B cell (primary cell): ENCODE measurements around the gene ASB18. TPM values are rescaled to one million over a fixed set of nuclear protein-coding genes. Genes with fewer than 3 reads are reported as not detected.

Experiments used
- ATAC-seq: fragments of 200-7000 bp; cut with Tn5 transposase; one replicate; pipeline ENCODE4 v1.10.0; 2021; ENCODE audit warnings: low read depth, mild to moderate bottlenecking, moderate number of reproducible peaks, moderate library complexity
- CTCF ChIA-PET: fragments of 350-600 bp; sonication (Branson Sonifier 250); formaldehyde crosslinking; loops from one replicate; lab custom pipeline; 2021; ENCODE audit warnings: antibody characterized with exemption, inconsistent platforms; lab: Charles Lee
- POLR2A ChIA-PET: fragments of 350-600 bp; sonication (Branson Sonifier 250); formaldehyde crosslinking; loops from one replicate; lab custom pipeline; 2021; ENCODE audit warnings: antibody characterized with exemption; lab: Charles Lee
- DNase-seq: peaks from one replicate; pipeline ENCODE4 v3.0.0; 2013
- H2AFZ ChIP-seq: 2 replicates; pipeline ENCODE4 v1.6.1; 2012; ENCODE audit warnings: mild to moderate bottlenecking, low read depth, low read length; ENCODE audit not compliant: insufficient read depth, poor library complexity, severe bottlenecking
- H3K27ac ChIP-seq, 2 donors: 1 replicate in 1 of 2; 2 replicates in 1 of 2; pipeline ENCODE4 v1.5.1; 2012 to 2013; ENCODE audit warnings: low read length in 2 of 2, mild to moderate bottlenecking in 2 of 2, moderate library complexity in 1 of 2
- H3K27me3 ChIP-seq, 4 experiments: fragments of 200-600 bp in 1 of 4; sonication (generic) in 1 of 4; replicated peaks in 1 of 4; 1 replicate in 2 of 4; 2 replicates in 2 of 4; pipeline versions ENCODE4 v1.6.1 to v1.7.0; 2013 to 2016; ENCODE audit warnings: low read length in 3 of 4, mild to moderate bottlenecking in 2 of 4, mixed read lengths in 1 of 4, moderate library complexity in 1 of 4; ENCODE audit not compliant: insufficient read depth in 4 of 4, control insufficient read depth in 3 of 4; ENCODE audit errors: control extremely low read depth in 1 of 4
- H3K36me3 ChIP-seq, 2 experiments: replicated peaks in 1 of 2; 1 replicate in 1 of 2; 2 replicates in 1 of 2; pipeline versions ENCODE4 v1.6.1 to v1.7.1; 2013; ENCODE audit warnings: low read length in 1 of 2; ENCODE audit not compliant: insufficient read depth in 2 of 2, control insufficient read depth in 1 of 2; ENCODE audit errors: control extremely low read depth in 1 of 2, extremely low read depth in 1 of 2
- H3K4me1 ChIP-seq, 2 donors: fragments of 200-600 bp in 1 of 2; sonication (generic) in 1 of 2; 1 replicate in 1 of 2; 2 replicates in 1 of 2; pipeline versions ENCODE4 v1.5.1 to v1.6.1; 2013 to 2017; ENCODE audit warnings: low read length in 2 of 2; ENCODE audit not compliant: control insufficient read depth in 2 of 2, insufficient read depth in 2 of 2
- H3K4me2 ChIP-seq: replicated peaks from 2 replicates; pipeline ENCODE3; 2012; ENCODE audit warnings: mild to moderate bottlenecking, low read depth, low read length; ENCODE audit not compliant: poor library complexity, severe bottlenecking
- H3K4me3 ChIP-seq, 5 experiments: fragments of 200-600 bp in 1 of 5; sonication (generic) in 1 of 5; 1 replicate in 3 of 5; 2 replicates in 2 of 5; pipeline versions ENCODE4 v1.5.1 to v1.7.0; 2011 to 2016; ENCODE audit warnings: low read length in 4 of 5, mild to moderate bottlenecking in 4 of 5, low read depth in 2 of 5, control low read depth in 1 of 5, moderate library complexity in 1 of 5; ENCODE audit not compliant: insufficient read depth in 1 of 5; ENCODE audit errors: control extremely low read depth in 1 of 5, extremely low read depth in 1 of 5
- H3K79me2 ChIP-seq: fragments of 200-600 bp; sonication (generic); one replicate; pipeline ENCODE4 v1.6.0; 2016; ENCODE audit warnings: low read length; ENCODE audit not compliant: control insufficient read depth, insufficient read depth
- H3K9ac ChIP-seq: fragments of 200-600 bp; sonication (generic); 2 replicates; pipeline ENCODE4 v1.6.1; 2017; ENCODE audit warnings: mild to moderate bottlenecking, low read length, moderate library complexity
- H3K9me3 ChIP-seq, 3 donors: one replicate each; pipeline versions ENCODE4 v1.6.1 to v1.7.1; 2013; ENCODE audit warnings: low read length in 2 of 3; ENCODE audit not compliant: control insufficient read depth in 2 of 3, insufficient read depth in 1 of 3; ENCODE audit errors: control extremely low read depth in 1 of 3
- H4K20me1 ChIP-seq: 2 replicates; pipeline ENCODE4 v1.6.0; 2012; ENCODE audit warnings: mild to moderate bottlenecking, low read length; ENCODE audit not compliant: insufficient read depth, control insufficient read depth, poor library complexity, severe bottlenecking
- H3K27ac Mint-ChIP-seq: one replicate; pipeline ENCODE4 v1.8.0; 2021; ENCODE audit warnings: mixed read lengths
- H3K27me3 Mint-ChIP-seq: one replicate; pipeline ENCODE4 v1.8.0; 2021; ENCODE audit warnings: mixed read lengths
- H3K4me1 Mint-ChIP-seq: one replicate; pipeline ENCODE4 v1.8.0; 2021; ENCODE audit warnings: mixed read lengths
- H3K4me3 Mint-ChIP-seq: one replicate; pipeline ENCODE4 v1.8.0; 2021; ENCODE audit warnings: mixed read lengths
- H3K9me3 Mint-ChIP-seq: one replicate; pipeline ENCODE4 v1.8.0; 2022; ENCODE audit warnings: mixed read lengths; ENCODE audit not compliant: insufficient read depth
- EZH2 ChIP-seq: IDR thresholded peaks from 2 replicates; pipeline ENCODE4 v1.6.1; 2012; ENCODE audit warnings: borderline replicate concordance, low read depth, mild to moderate bottlenecking, moderate library complexity, low read length; ENCODE audit not compliant: insufficient read depth, poor library complexity, severe bottlenecking
- WGBS: methylation state at CpG from one replicate; pipeline ENCODE4 v1.1.5; 2013; ENCODE audit warnings: missing lambda C conversion rate; ENCODE audit not compliant: insufficient coverage; 5-methylcytosine and 5-hydroxymethylcytosine counted together
- intact Hi-C: fragments of 100-400 bp; cut with micrococcal nuclease; formaldehyde crosslinking; loops from one replicate; pipeline ENCODE4 v1.10.0; 2022
- polyA plus RNA-seq: library from polyadenylated mRNA; depleted of rRNA; stranded (reverse); fragments of >200 nt; gene quantifications from 2 replicates; pipeline ENCODE4 v1.2.3, GENCODE V29; 2012
- total RNA-seq, 2 donors: library from RNA; stranded (reverse); fragments of 120-200 nt in 1 of 2; gene quantifications; 1 replicate in 1 of 2; 2 replicates in 1 of 2; pipeline versions ENCODE4 v1.2.3 to v1.2.4, GENCODE V29; 2013 to 2022
- TF ChIP-seq, protein P1 (sequence below): fragments of 200-600 bp; IDR thresholded peaks from one replicate; pipeline ENCODE4 v1.8.0; 2022; ENCODE audit warnings: antibody characterized with exemption, mild to moderate bottlenecking

Gene ASB18
- total and polyA plus RNA-seq, 2 donors (not counting 1 experiment from before 2014, with no cell fraction given), result not detected

DNA sequence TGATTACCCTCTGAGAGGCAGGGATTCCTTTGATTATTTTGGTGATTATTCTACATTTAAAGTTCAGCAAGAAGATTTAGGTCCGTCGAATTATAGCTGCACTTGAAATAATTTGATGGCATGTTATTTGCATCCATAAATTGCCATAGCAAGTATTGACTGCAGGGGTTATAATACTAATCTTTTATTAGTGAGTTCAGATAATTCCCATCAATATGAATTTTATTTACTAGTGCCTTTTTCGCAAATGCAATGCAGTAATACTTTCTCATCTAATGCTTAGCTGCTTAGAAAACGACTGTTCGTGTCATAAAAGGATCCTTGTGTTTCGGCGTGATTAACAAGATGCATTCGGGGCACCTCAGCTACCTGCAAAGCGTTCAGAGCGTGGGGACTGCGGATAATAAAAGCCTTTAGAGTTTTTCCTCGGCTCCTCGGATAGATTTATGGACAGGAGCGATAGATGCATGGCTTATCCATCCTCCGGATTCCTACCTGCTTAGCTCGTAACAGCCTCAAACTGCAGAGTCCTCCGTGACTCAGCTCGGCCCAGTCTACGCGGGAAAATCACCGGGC, 93.5 kb downstream of the ASB18 start:
- no peaks in the 10 kb centered on the region for H3K36me3 ChIP-seq
- no peaks in the 10 kb centered on the region for H4K20me1 ChIP-seq
- TF ChIP-seq, protein P1, sequence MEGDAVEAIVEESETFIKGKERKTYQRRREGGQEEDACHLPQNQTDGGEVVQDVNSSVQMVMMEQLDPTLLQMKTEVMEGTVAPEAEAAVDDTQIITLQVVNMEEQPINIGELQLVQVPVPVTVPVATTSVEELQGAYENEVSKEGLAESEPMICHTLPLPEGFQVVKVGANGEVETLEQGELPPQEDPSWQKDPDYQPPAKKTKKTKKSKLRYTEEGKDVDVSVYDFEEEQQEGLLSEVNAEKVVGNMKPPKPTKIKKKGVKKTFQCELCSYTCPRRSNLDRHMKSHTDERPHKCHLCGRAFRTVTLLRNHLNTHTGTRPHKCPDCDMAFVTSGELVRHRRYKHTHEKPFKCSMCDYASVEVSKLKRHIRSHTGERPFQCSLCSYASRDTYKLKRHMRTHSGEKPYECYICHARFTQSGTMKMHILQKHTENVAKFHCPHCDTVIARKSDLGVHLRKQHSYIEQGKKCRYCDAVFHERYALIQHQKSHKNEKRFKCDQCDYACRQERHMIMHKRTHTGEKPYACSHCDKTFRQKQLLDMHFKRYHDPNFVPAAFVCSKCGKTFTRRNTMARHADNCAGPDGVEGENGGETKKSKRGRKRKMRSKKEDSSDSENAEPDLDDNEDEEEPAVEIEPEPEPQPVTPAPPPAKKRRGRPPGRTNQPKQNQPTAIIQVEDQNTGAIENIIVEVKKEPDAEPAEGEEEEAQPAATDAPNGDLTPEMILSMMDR, result no peak
- no peak for TF ChIP-seq EZH2
- H3K9ac ChIP-seq, result no peak overlapping the region
- H3K4me3 Mint-ChIP-seq, result no peak overlapping the region
- H3K27me3 ChIP-seq, result peaks cover 0 to 79% (median 39%) of the 10 kb centered on the region in 4 experiments
- ATAC-seq (no peak), DNase-seq (no peak)
- peaks cover 8% of the 10 kb centered on the region for H3K4me1 Mint-ChIP-seq
- H3K4me2 ChIP-seq, result no peak overlapping the region
- H3K27ac Mint-ChIP-seq, result no peak overlapping the region
- H3K9me3 ChIP-seq, result peaks cover 0 to 29% (median 0%) of the 10 kb centered on the region in 3 donors
- H3K27ac ChIP-seq, result no peak overlapping the region
- CTCF ChIA-PET, result no interaction called here
- H3K27me3 Mint-ChIP-seq, result peaks cover 62% of the 10 kb centered on the region
- H3K79me2 ChIP-seq, result no peaks in the 10 kb centered on the region
- H3K9me3 Mint-ChIP-seq, result no peaks in the 10 kb centered on the region
- H3K4me1 ChIP-seq, result peaks cover 0 to 12% of the 10 kb centered on the region in 2 donors
- 17% methylated on average over 19 of the region's 21 CpGs for WGBS
- no peak overlapping the region for H2AFZ ChIP-seq
- POLR2A ChIA-PET, result no interaction called here
- intact Hi-C loops, result no loop called here
- H3K4me3 ChIP-seq, result no peak overlapping the region

DNA sequence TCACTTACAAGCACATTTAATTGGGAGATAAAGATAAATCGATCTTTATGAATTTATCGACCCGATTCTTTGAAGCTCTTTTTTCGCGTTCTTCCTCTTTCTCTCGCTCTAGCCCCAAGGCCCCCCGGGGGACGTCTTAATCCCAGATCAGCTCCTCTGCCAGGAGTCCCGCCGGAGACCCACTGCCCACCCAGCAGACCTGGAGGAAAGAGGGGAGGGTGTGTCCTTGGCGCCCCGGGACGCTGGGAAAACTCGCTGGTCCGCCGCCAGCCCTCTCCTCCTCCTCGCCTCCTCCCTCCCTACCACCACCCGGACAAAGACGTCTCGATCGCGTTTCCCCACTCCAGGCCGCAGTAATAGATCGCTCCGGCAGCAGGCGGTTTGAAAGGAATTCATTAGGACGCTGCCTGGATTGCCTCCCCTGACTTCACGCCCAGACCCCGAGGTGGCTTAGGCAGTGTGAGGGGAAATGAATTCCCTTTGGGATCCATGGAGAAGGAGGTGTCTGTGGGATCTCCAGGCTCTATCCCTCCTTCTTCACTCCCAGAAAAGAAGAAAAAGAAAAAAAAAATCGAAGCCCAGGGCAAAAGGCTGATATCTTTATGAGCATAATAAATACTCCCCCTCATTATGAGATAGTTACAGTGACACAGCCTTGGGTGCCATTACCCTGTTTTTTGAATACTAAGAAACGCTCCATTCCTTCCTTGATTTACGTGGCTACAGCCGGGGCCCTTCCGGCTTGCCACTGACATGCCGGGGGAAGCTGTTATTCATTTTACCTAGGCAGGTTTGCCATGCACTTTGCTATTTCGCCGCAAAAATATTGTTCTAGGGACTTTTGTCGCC, 94.2 kb downstream of the ASB18 start:
- H3K4me2 ChIP-seq, result no peak overlapping the region
- no peaks in the 10 kb centered on the region for H4K20me1 ChIP-seq
- H3K9me3 Mint-ChIP-seq, result no peaks in the 10 kb centered on the region
- intact Hi-C loops, result no loop called here
- ChIA-PET POLR2A (no interaction called here), CTCF (no interaction called here)
- H3K4me3 Mint-ChIP-seq, result no peak overlapping the region
- no peak overlapping the region for H3K27ac ChIP-seq
- whole genome bisulfite sequencing, result 12% methylated on average over 15 of the region's 38 CpGs
- peaks cover 0 to 30% (median 0%) of the 10 kb centered on the region in 3 donors for H3K9me3 ChIP-seq
- no peaks in the 10 kb centered on the region for H3K79me2 ChIP-seq
- DNase-seq (no peak), ATAC-seq (no peak)
- H3K9ac ChIP-seq, result no peak overlapping the region
- peaks cover 0 to 80% (median 43%) of the 10 kb centered on the region in 4 experiments for H3K27me3 ChIP-seq
- H3K27me3 Mint-ChIP-seq, result peaks cover 65% of the 10 kb centered on the region
- H3K4me1 Mint-ChIP-seq, result peaks cover 8% of the 10 kb centered on the region
- no peak overlapping the region for H3K27ac Mint-ChIP-seq
- H3K36me3 ChIP-seq, result no peaks in the 10 kb centered on the region
- no peak for TF ChIP-seq EZH2
- TF ChIP-seq, protein P1, result no peak
- no peak overlapping the region for H2AFZ ChIP-seq
- H3K4me1 ChIP-seq, result peaks cover 0 to 12% of the 10 kb centered on the region in 2 donors
- H3K4me3 ChIP-seq, result no peak overlapping the region
